ENCODE results near the gene PIK3R1.
A peak's percentile ranks its signal among the peaks of the same experiment; 100 is the strongest.

The PIK3R1 gene

DNA sequence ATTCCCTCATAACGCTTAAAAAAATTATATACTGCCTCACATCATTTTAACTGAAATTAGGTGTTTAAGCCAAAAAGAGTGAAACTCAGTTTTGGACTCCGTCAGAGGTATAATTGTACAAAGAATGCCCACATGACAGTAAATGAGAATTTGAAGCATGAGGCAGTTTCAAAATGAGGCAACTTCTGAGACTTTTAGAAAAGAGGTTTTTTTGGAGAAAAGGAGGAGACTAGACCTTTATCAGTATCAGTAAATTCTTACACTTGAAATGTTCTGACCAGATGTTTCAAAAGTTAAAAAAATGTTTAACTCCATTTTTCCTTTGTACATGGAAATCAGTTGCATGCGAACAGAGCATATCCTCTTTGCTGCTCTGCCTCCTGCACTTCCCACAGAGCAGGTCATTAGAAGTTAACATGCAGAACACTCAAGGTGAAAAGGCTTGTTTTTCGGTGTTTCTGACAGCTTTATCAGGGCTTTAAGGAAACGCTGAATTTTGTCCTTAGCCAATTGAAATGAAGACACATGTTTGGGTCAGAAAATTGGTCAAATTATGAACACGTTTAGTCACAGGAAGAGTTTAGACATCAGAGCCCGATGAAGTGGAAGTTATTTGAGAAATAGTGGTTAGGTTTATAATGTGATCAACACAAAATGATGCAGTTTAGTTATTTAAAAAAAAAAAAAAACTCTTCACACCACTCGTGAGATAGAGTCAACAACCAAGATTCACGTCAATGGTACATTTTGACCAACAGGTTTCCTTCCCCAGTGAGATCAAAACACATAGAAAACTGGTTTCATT lies 59.5 kb downstream of the PIK3R1 start:
- no peak for DNase-seq

- DNase-seq, result no peak
Measured at GRCh38 chr5:68276740-68277139, 61.2 kb downstream of the PIK3R1 start.

DNA sequence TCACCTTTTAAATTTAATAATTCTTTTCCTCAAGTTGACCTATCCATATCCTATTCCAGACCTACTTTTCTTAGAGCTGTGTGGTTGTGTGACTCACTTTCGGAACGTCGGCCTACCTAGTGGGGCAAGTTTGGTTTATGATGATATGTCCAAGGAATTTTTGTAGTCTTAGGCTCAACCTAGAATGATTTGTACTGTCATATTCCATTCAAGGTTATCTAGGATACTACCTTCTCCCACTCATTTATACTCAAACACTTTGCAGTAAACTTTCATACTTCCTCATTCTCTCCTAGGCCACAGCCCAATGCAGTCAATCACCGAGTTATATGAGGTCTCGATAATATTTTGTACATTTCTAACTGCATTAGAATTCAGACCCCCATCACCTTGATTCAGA lies 61.9 kb downstream of the PIK3R1 start:
- no peak for DNase-seq

DNA sequence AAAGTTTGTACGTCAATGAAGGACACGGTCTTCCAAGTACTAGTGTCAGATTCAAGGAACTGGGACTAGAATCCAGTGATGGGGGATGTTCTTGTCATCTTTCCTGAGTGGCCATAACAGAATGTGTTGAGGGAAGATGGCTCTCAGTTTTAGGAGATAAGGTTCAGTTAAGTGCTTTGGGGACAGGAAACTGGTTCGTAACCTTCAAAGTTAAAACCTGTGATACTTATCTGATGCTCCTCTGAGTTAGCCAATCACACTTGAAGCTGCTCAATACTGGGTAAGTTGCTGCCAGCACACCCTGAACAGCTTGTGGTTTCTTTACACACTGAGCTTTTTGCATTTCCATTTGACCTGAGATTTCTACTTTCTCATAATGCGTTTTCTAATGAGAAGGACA lies 64.4 kb downstream of the PIK3R1 start:
- no peak for DNase-seq

- no peak for DNase-seq
Measured at GRCh38 chr5:68282001-68282400, 66.4 kb downstream of the PIK3R1 start.

GRCh38 chr5:68283766-68284165 lies 68.2 kb downstream of the PIK3R1 start:
- no peak for DNase-seq

DNA sequence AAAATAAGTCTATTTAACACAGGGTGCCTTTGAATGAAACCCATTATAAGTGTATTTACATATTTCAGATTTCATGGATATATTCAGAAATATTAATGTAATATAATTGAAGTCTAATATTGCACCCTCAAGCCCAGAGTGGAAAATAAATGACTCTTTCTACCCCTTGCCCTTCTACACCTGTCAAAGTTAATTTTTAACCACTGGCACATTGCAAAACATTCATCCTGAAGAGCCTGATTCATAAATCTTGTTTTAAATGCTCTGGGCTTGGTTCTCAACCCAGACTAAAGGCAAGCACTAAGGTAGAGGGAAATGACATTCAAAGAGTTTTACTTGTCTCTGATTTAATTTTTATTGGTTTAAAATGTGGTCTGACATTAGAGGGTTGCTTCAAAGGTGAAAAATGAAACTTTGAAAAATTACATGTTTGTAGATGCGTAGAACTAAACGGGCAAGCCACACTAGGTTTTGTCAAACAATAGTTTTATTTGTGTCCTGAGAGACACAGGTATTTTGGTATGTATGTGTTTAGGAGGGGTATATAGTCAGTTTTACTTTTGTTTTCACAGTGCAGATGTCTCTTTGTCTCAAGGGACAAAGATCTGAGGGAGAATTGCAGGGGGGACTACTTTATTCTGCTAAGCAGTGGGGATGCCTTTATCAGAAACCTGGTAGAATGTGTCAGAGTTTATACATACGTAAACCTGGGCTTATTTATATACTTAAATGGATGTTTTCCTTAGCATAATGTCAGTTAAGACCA lies 69.7 kb downstream of the PIK3R1 start:
- DNase-seq, result no peak

GRCh38 chr5:68285851-68286611 lies 70.5 kb downstream of the PIK3R1 start:
- DNase-seq, result no peak

GRCh38 chr5:68286612-68286912 lies 71.0 kb downstream of the PIK3R1 start:
- DNase-seq, result no peak

DNA sequence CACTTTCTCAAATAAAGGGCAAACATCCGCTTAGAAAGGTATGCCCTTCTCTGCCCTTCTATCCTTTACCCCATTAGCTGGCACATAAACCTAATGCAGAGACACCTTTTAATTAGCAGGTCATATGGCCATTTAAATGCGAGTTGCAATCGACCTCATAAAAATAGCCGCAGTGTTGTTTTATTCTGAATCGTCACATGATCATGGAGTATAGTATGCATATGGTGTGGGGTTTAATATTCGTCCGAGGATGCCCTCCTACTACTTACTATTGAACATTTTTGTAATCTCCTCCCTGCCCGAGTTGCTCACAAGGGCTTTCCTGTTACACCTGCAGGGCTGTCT lies 72.0 kb downstream of the PIK3R1 start:
- DNase-seq, result no peak

DNA sequence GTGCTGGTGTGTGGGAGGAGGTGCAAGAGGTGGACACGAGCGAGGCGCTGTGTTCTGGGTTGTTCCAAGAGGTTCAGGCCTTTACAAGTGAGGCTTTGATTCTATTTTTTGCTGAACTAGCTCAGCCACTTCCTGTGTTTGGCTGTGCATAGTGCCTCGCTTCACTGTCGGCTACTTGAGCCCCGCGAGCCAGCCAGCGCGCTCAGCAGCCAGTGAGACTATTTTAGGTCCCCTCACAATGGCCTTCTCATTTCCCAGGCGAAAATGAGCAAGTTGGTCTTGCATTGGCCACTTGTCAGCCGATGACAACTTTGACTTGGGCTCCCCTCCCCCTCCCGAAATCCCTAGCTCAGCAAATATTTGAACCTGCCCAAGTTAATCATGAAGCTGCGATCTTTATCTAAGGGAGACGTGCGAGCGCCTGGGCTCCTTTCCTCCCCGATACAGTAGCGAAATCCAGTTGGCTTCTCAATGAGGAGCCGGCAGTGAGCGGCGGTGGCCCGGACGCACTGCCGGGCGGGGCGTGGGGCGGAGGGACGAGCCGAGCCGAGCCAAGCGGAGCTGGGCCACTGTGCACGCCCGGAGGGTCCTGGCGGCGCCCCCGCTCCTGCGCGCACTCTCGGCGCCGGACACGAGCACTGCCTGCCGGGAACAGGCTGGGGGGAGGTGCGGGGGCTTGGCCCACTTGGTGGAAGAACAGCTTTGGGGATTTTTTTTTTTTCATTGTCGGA lies 72.6 kb downstream of the PIK3R1 start:
- DNase-seq, result peak; percentile 48 to 52

- no peak for DNase-seq
Measured at GRCh38 chr5:68288707-68289134, 73.2 kb downstream of the PIK3R1 start.

DNA sequence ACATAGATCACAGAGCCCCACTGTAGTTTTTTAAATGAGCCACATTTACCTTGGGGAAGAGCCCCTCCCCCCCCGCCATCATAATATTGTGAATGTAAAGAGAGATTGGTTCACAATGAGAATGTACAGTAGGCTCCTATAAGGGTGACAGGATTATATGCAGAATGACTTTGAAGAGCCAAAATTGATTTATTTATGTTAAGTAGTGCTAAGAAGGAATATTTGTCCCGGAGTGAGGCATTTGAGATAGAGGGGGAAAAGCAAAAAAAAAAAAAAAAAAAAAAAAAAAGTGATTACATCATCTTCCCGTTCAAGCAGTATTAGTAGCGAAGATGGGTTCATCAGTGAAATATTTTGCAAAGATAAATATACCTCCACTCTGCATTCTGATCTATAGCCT lies 73.9 kb downstream of the PIK3R1 start:
- no peak for DNase-seq

GRCh38 chr5:68290260-68290674 lies 74.7 kb downstream of the PIK3R1 start:
- DNase-seq, result no peak

DNA sequence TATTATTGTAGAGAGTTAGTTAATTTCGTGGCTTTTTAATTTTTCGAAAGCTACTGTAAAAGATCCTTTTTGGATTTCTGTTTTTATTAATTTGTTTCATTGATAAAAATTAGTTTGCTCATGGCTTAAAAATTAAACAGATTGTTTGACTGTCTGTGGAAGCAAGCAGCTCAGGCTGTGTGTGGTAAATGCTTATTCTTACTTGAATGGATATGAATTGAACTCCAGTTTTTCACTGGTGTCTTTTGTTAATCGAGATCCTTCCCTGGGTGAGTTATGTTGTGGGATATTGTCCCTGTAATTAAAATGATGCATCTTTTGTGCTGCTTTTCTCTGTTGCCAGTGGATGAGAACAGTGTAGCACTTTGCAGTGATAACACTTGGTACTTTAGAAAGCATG lies 75.3 kb downstream of the PIK3R1 start:
- DNase-seq, result no peak

DNA sequence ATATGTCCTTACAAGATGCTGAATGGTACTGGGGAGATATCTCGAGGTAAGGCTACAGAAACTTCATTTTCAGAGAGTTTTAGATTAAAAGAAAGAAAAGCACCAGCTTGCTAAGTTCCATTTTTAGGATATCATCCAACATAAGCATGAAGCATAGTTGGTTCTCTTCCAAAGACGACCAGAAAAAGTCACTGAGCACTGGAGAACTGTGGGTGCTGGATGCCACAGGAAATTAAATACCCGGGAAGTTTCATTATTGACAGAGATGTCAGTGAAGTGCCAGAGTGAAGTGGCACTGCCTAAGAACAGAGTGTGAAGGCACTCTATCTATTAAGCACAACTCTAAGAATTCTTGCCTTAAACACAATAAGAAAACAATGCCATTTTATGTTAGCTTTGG lies 76.8 kb downstream of the PIK3R1 start:
- no peak for DNase-seq

GRCh38 chr5:68295772-68296171 lies 80.2 kb downstream of the PIK3R1 start:
- no peak for DNase-seq

DNA sequence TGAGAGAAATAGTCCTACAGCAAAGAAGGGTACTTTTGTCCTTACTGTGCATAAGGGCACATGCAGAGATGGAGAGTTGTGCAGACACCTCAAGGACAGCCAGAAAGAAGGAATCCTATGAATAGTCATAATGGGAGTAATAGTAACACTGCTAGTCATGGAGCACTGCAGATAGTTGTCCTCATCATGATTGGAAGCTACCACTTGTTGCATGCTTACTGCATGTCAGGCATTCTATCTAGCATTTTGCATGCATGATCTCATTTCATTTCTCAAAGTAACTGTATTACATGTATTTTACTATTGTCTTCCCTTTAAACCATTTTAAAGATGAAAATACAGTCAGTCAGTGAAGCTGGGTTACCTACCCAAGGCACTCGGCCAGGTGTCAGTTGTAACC lies 81.3 kb downstream of the PIK3R1 start:
- no peak for DNase-seq

GRCh38 chr5:68297656-68298055 lies 82.1 kb downstream of the PIK3R1 start:
- no peak for DNase-seq

- no peak for DNase-seq
Measured at GRCh38 chr5:68298479-68298878, 82.9 kb downstream of the PIK3R1 start.

GRCh38 chr5:68299105-68299504 lies 83.5 kb downstream of the PIK3R1 start:
- DNase-seq, result no peak

GRCh38 chr5:68299575-68299974 lies 84.0 kb downstream of the PIK3R1 start:
- DNase-seq, result no peak

DNA sequence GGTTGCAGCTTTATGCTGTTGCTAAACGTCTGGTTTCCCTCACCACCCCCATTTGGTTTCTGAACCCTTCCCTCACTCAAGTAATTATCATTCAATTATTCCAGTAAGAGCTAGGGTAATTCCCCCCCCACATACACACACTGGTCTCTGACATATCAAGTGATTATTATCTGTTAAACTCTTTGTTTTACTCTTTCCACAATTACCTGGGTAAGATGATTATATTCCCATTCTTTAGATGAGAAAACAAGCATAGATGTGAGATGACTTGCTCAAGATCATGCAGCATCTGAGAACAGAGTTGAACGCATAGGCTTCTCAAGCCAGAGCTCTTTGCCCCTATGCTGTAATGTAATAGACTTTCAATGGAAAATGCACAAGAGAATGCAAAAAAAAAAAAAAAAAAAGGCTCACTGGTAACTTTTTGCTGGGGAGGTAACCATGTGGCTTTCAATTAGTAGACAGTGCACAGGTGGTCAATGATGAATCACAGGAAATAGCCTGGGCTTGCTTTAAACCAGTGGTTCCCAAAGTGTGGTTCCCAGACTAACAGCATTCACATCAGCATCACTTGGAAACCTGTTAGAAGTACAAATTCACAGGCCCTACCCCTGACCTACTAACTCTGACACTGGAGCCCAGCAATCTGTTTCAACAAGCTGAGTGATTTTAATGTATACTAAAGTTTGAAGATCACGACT lies 87.6 kb downstream of the PIK3R1 start:
- no peak for DNase-seq
